Endothelial cell (in vitro differentiated cells): ENCODE measurements around the gene PACSIN3. TPM values are rescaled to one million over a fixed set of nuclear protein-coding genes. Genes with fewer than 3 reads are reported as not detected.

Experiments
- DNase-seq: peaks from one replicate; pipeline ENCODE4 v3.0.0; 2021; ENCODE audit warnings: low spot score
- H3K27ac Mint-ChIP-seq: one replicate; pipeline ENCODE4 v1.8.0; 2021; ENCODE audit warnings: mixed read lengths, inconsistent platforms; ENCODE audit not compliant: unreplicated experiment
- H3K27me3 Mint-ChIP-seq: one replicate; pipeline ENCODE4 v1.8.0; 2021; ENCODE audit warnings: mild to moderate bottlenecking, moderate library complexity, mixed read lengths, inconsistent platforms; ENCODE audit not compliant: unreplicated experiment
- H3K36me3 Mint-ChIP-seq: one replicate; pipeline ENCODE4 v1.8.0; 2021; ENCODE audit warnings: mild to moderate bottlenecking, low read depth, mixed read lengths, inconsistent platforms; ENCODE audit not compliant: unreplicated experiment
- H3K4me1 Mint-ChIP-seq: one replicate; pipeline ENCODE4 v1.8.0; 2021; ENCODE audit warnings: mild to moderate bottlenecking, mixed read lengths, inconsistent platforms; ENCODE audit not compliant: unreplicated experiment
- H3K4me3 Mint-ChIP-seq: one replicate; pipeline ENCODE4 v1.8.0; 2021; ENCODE audit warnings: mild to moderate bottlenecking, mixed read lengths, inconsistent platforms; ENCODE audit not compliant: unreplicated experiment
- H3K9me3 Mint-ChIP-seq: one replicate; pipeline ENCODE4 v1.8.0; 2021; ENCODE audit warnings: mixed read lengths, inconsistent platforms; ENCODE audit not compliant: unreplicated experiment
- CTCF ChIP-seq: fragments of 200-600 bp; sonication (generic); IDR thresholded peaks from one replicate; pipeline ENCODE4 v1.5.0; 2021; ENCODE audit warnings: antibody characterized with exemption; ENCODE audit not compliant: unreplicated experiment
- total RNA-seq: library from RNA; stranded (reverse); fragmentation: NEBNext Ultra II Directional; extraction: Animal tissue kit (Norgen Biotek cat#: 25700); gene quantifications from one replicate; pipeline ENCODE4 v1.2.1, GENCODE V29; 2021; ENCODE audit not compliant: unreplicated experiment

The PACSIN3 gene
- total RNA-seq, 1 donor from 2014 or later, result 10.7 TPM

- TF ChIP-seq CTCF, result no peak
- H3K27ac Mint-ChIP-seq, result no peak overlapping the region
- no peak overlapping the region for H3K4me3 Mint-ChIP-seq
- DNase-seq, result no peak
- peaks cover 17% of the 10 kb centered on the region for H3K27me3 Mint-ChIP-seq
- H3K36me3 Mint-ChIP-seq, result peaks cover 7% of the 10 kb centered on the region
- no peaks in the 10 kb centered on the region for H3K9me3 Mint-ChIP-seq
- H3K4me1 Mint-ChIP-seq, result peaks cover 19% of the 10 kb centered on the region
Measured at GRCh38 chr11:47178737-47179654, 7.2 kb downstream of the PACSIN3 start.

GRCh38 chr11:47178316-47178715 is 7.9 kb downstream of the PACSIN3 start:
- Mint-ChIP-seq H3K4me3 (no peak overlapping the region), H3K4me1 (peaks cover 19% of the 10 kb centered on the region), H3K27me3 (peaks cover 17% of the 10 kb centered on the region), H3K27ac (no peak overlapping the region), H3K36me3 (peaks cover 13% of the 10 kb centered on the region), H3K9me3 (no peaks in the 10 kb centered on the region)
- DNase-seq, result no peak
- TF ChIP-seq CTCF, result no peak

GRCh38 chr11:47177846-47178245 is 8.4 kb downstream of the PACSIN3 start:
- peaks cover 18% of the 10 kb centered on the region for H3K36me3 Mint-ChIP-seq
- H3K27me3 Mint-ChIP-seq, result peaks cover 17% of the 10 kb centered on the region
- peak overlapping the region; percentile 90 for H3K27ac Mint-ChIP-seq
- DNase-seq, result no peak
- TF ChIP-seq CTCF, result no peak
- H3K9me3 Mint-ChIP-seq, result no peaks in the 10 kb centered on the region
- H3K4me1 Mint-ChIP-seq, result peaks cover 20% of the 10 kb centered on the region
- H3K4me3 Mint-ChIP-seq, result peak overlapping the region; percentile 94

GRCh38 chr11:47177229-47177845 is 8.9 kb downstream of the PACSIN3 start:
- peak; percentile 33 for TF ChIP-seq CTCF
- H3K27ac Mint-ChIP-seq, result peak overlapping the region; percentile 90

More at GRCh38 chr11:47177229-47177845, 8.9 kb downstream of the PACSIN3 start:
- H3K36me3 Mint-ChIP-seq, result peaks cover 23% of the 10 kb centered on the region
- peak; percentile 54 for DNase-seq
- H3K4me1 Mint-ChIP-seq, result peaks cover 26% of the 10 kb centered on the region
- H3K4me3 Mint-ChIP-seq, result peak overlapping the region; percentile 94
- no peaks in the 10 kb centered on the region for H3K9me3 Mint-ChIP-seq
- peaks cover 17% of the 10 kb centered on the region for H3K27me3 Mint-ChIP-seq
